ENCODE measurements around the gene AP1B1. TPM values are rescaled to one million over a fixed set of nuclear protein-coding genes. Genes with fewer than 3 reads are reported as not detected.

Gene AP1B1
- total and polyA plus RNA-seq, 2 of the 4 experiments (the other 2 are of a cell fraction), result 55.7 to 70.8 TPM

- no peaks in the 10 kb centered on the region for H3K9me3 ChIP-seq (ENCODE audit: control insufficient read depth, insufficient read depth, low read length)
- H2AFZ ChIP-seq (replicated peaks; ENCODE audit: low read length, poor library complexity), result no peak overlapping the region
- peaks cover 47% of the 10 kb centered on the region for H3K27me3 ChIP-seq (ENCODE audit: control insufficient read depth, insufficient read depth, low read length)
- H3K4ac ChIP-seq (ENCODE audit: low read depth, low read length), result no peak overlapping the region
- no peak overlapping the region for H3K18ac ChIP-seq (ENCODE audit: low read depth, low read length)
- no peak overlapping the region for H4K91ac ChIP-seq (ENCODE audit: insufficient read depth, low read depth, low read length)
- POLR2A ChIA-PET (ENCODE audit: unreplicated experiment), result no interaction called here
- H2BK5ac ChIP-seq (ENCODE audit: low read depth, low read length, poor library complexity, severe bottlenecking), result no peak overlapping the region
- H3K36me3 ChIP-seq (ENCODE audit: control insufficient read depth, insufficient read depth, low read length), result peaks cover 1% of the 10 kb centered on the region; the same call in 1 of the 2 replicates
- no peak overlapping the region for H2BK120ac ChIP-seq (ENCODE audit: low read depth, low read length)
- ATAC-seq (ENCODE audit: low read depth) (no peak), DNase-seq (no peak)
- H4K20me1 ChIP-seq (ENCODE audit: insufficient read depth, low read length), result peaks cover 12% of the 10 kb centered on the region
- 79% methylated on average over 7 of the region's 18 CpGs; no CpG with 5 or more reads in 1 of the 2 experiments for WGBS, 2 experiments (ENCODE audit: extremely low coverage in 2 of 2, insufficient read length in 1 of 2)
- CTCF ChIA-PET, result no interaction called here
- no peak overlapping the region for H2BK15ac ChIP-seq (ENCODE audit: low read depth, low read length)
- intact Hi-C loops (cut with micrococcal nuclease), result no loop called here
- no peak overlapping the region for H3K9ac ChIP-seq (ENCODE audit: low read depth, low read length)
- H2AK9ac ChIP-seq (replicated peaks; ENCODE audit: low read depth, low read length, poor library complexity), result no peak overlapping the region
- H3K79me1 ChIP-seq (ENCODE audit: low read depth in 1 of 2, low read length in 2 of 2), result no peaks in the 10 kb centered on the region
- no peak overlapping the region for H3K4me3 ChIP-seq (ENCODE audit: insufficient read depth, low read depth, low read length)
- in situ Hi-C loops (cut with MboI; ENCODE audit: low sequenced_read_pairs), result no loop called here
- no peak overlapping the region for H2BK20ac ChIP-seq (ENCODE audit: low read depth, low read length)
- no TSS peak for BruUV-seq (replicated peaks)
- no peak overlapping the region for H3K27ac ChIP-seq (ENCODE audit: insufficient read depth, low read length)
- H3K4me2 ChIP-seq (ENCODE audit: low read depth, low read length), result no peak overlapping the region
- no peak overlapping the region for H4K5ac ChIP-seq (ENCODE audit: low read depth, low read length)
- dilution Hi-C loops (cut with HindIII; ENCODE audit: low sequenced_read_pairs, unreplicated experiment), result no loop called here
- H4K8ac ChIP-seq (ENCODE audit: low read depth in 2 of 2, low read length in 2 of 2), result no peak overlapping the region
- no peak overlapping the region for H3K14ac ChIP-seq (replicated peaks; ENCODE audit: low read depth, low read length)
- TF ChIP-seq NFE2L2 (IDR thresholded peaks at IDR 0.05; ENCODE audit: low read depth, low read length) (no peak), CHD1 (IDR thresholded peaks at IDR 0.05; ENCODE audit: low read depth, low read length) (no peak)
- H3K4me1 ChIP-seq (ENCODE audit: control insufficient read depth, insufficient read depth, low read length), result no peaks in the 10 kb centered on the region
- H2AK5ac ChIP-seq (ENCODE audit: low read depth, low read length), result no peak overlapping the region
- no peak overlapping the region for H3K56ac ChIP-seq (ENCODE audit: extremely low read depth, insufficient read depth, low read length)
- no peaks in the 10 kb centered on the region for H3K9me1 ChIP-seq (ENCODE audit: insufficient read depth, low read length)
- no peak overlapping the region for H3K23ac ChIP-seq (ENCODE audit: low read depth, low read length)
Observed at GRCh38 chr22:29317827-29318454, 70.4 kb downstream of the AP1B1 start.

Measured in IMR-90 (cell line).